AG04449 (cell line): ENCODE results near the gene MCM9.
"Not testable (repeated sequence)": the region's sequence is repeated elsewhere in the genome, so short reads cannot be mapped to it uniquely, and the experiment has no call there.

Experiments used
- CTCF ChIA-PET: fragments of 350-600 bp; formaldehyde crosslinking; extraction: SDS; loops from one replicate; lab custom pipeline; 2021; ENCODE audit warnings: antibody characterized with exemption; lab: Yijun Ruan, JAX
- POLR2A ChIA-PET: fragments of 400-600, 350-600 bp; formaldehyde crosslinking; extraction: SDS; loops from one replicate; lab custom pipeline; 2020; ENCODE audit warnings: antibody characterized with exemption, inconsistent platforms; lab: Yijun Ruan, JAX
- DNase-seq: peaks from one replicate; pipeline ENCODE4 v3.0.0-alpha.2; 2010; ENCODE audit warnings: low read depth, low spot score
- H3K4me3 ChIP-seq: 2 replicates; pipeline ENCODE4 v1.5.1; 2011; ENCODE audit warnings: low read depth, mild to moderate bottlenecking, control low read depth, low read length
- TF ChIP-seq, protein P1 (sequence below): IDR thresholded peaks from one replicate; pipeline ENCODE4 v1.5.1; 2011; ENCODE audit warnings: mild to moderate bottlenecking, moderate library complexity, low read length, control low read depth, inconsistent platforms; ENCODE audit not compliant: insufficient read depth; ENCODE audit errors: missing control alignments

MCM9 gene

DNA sequence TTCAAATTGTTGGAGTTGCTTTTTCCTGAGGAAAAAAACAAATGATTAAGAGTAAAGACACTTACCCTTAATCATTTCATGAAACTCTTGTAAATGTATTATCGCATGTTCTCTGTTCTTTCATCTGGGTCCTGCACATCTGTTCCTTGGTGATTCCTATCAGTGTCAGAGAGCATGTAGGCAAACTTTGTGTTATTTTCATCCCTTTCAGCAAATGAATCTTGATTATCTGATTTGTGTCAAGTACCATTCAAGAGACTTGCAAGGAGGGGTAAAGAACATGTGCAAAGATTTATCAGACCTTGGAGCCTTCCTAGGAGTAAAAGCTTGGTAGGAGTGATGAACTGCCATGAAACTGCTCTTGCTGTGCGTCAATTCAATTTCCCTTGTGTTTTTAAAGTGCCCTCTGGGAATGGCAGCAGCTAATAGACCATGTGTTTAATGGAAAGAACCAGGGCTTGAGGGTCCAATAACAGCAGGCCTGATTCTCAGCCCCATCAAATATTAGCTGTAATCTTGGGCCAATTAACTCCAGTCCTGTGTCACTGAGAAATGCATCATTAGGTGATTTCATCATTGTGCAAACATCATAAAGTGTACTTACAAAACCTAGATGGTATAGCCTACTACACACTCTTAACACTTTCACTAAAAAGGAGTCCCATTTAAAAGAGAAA, 164.7 kb downstream of the MCM9 start:
- ChIA-PET POLR2A (no interaction called here), CTCF (interaction anchor here (0.7 to 1.3 kb wide), 3 partner anchors 18 to 487 kb away, joined by 3 read pairs; no protein-coding TSS in a partner anchor)
- TF ChIP-seq, protein P1, sequence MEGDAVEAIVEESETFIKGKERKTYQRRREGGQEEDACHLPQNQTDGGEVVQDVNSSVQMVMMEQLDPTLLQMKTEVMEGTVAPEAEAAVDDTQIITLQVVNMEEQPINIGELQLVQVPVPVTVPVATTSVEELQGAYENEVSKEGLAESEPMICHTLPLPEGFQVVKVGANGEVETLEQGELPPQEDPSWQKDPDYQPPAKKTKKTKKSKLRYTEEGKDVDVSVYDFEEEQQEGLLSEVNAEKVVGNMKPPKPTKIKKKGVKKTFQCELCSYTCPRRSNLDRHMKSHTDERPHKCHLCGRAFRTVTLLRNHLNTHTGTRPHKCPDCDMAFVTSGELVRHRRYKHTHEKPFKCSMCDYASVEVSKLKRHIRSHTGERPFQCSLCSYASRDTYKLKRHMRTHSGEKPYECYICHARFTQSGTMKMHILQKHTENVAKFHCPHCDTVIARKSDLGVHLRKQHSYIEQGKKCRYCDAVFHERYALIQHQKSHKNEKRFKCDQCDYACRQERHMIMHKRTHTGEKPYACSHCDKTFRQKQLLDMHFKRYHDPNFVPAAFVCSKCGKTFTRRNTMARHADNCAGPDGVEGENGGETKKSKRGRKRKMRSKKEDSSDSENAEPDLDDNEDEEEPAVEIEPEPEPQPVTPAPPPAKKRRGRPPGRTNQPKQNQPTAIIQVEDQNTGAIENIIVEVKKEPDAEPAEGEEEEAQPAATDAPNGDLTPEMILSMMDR, result no peak
- H3K4me3 ChIP-seq, result no peak overlapping the region
- no peak for DNase-seq

DNA sequence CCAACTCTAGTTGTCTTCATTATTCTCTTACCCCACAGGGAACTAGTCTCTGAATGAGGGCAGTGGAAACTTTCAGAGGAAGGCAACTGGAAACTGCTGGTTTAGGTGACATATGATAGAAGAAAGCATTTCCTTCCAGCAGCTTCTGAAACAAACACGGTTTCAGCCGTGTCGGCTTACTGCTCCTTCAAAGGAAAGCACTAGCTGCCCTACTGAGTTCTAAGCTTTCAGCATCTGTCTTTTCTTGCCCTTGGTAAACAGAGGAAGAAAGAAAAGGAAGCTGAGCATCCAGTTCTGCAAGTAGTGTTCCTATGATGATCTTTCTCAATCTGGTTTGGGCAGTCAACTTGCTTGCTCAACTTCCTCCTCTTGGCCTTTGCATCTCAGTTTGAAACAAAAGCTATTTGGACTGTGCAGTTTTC, 166.0 kb downstream of the MCM9 start:
- TF ChIP-seq, protein P1, result no peak
- POLR2A ChIA-PET, result no interaction called here

DNA sequence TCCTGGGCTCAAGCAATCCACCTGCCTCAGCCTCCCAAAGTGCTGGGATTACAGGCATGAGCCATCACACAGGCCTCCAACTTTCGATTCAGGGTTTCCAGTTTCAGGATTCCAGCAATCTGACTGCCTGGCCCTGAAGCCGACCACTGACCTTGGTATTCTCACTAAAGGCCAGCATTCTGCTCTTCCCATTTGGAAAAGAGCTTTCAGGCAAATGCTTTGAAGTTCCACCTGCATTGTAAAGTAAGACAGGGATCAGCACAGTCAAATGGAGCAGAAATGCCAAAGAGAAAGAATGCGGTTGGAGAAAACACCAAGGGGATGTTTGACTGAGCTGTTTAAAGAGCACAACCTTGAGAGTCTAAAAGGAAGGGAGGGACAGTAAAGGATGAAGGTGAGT, 166.5 kb downstream of the MCM9 start:
- no peak for DNase-seq
- ChIA-PET CTCF (interaction anchor here (2.1 kb wide), 1 partner anchor 8 kb away, joined by 9 read pairs; no protein-coding TSS in a partner anchor), POLR2A (no interaction called here)
- no peak overlapping the region for H3K4me3 ChIP-seq
- TF ChIP-seq, protein P1, result no peak

More for the DNA sequence above, 166.0 kb downstream of the MCM9 start:
- CTCF ChIA-PET, result interaction anchor here (0.6 to 2.1 kb wide), 3 partner anchors 8 to 486 kb away, joined by 3 to 9 read pairs (median 3); no protein-coding TSS in a partner anchor
- no peak overlapping the region for H3K4me3 ChIP-seq
- no peak for DNase-seq

DNA sequence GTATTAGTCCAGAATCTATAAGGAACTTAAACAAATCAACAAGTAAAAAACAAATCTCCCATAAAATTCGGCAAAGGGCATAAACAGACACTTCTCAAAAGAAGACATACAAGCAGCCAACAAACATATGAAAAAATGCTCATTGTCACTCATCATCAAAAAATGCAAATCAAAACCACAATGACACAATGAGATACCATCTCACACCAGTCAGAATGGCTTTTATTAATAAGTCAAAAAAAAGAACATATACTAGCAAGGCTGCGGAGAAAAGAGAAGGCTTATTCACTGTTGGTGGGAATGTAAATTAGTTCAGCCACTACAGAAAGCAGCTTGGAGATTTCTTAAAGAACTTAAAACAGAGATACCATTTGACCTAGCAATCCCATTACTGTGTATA, 169.6 kb downstream of the MCM9 start:
- CTCF ChIA-PET, H3K4me3 ChIP-seq, POLR2A ChIA-PET, DNase-seq: not testable (repeated sequence)

DNA sequence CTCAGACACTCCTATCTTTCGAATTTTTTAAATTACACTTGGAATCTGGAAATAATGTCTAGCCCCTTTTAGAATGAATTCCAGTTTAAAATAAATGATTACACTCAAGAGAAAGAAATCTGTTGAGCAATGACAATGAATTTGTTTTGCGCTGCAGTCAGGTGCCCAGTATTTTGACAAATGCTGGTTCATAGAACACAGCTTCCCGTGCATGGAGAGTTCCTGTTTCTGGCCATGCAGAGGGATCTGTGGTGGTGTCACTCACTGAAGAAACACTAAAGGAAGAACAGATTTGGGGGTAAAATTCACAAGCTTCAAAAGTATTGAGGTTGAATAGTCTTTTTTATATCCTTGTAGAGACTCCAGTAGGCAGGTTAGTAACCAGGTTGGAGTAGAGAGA, 170.2 kb downstream of the MCM9 start:
- no peak for DNase-seq
- TF ChIP-seq, protein P1, result no peak
- CTCF ChIA-PET, result no interaction called here
- no peak overlapping the region for H3K4me3 ChIP-seq
- POLR2A ChIA-PET, result no interaction called here
